CD4-positive, alpha-beta memory T cell (primary cell): Measurements from ENCODE around the gene TCAP. TPM values are rescaled to one million over a fixed set of nuclear protein-coding genes. Genes with fewer than 3 reads are reported as not detected.

ENCODE experiments used
- CTCF ChIA-PET: fragments of 350-600 bp; sonication (Branson Sonifier 250); formaldehyde crosslinking; loops from one replicate; lab custom pipeline; 2021; ENCODE audit warnings: inconsistent platforms; ENCODE audit not compliant: partially characterized antibody; lab: Charles Lee
- POLR2A ChIA-PET: fragments of 350-600 bp; sonication (Branson Sonifier 250); formaldehyde crosslinking; loops from one replicate; lab custom pipeline; 2021; ENCODE audit not compliant: partially characterized antibody; lab: Charles Lee
- DNase-seq, 5 donors: peaks; one replicate each; pipeline versions ENCODE4 v3.0.0 to v3.0.0-alpha.2; 2020 to 2022; ENCODE audit warnings: mixed read lengths in 1 of 5
- H3K27ac ChIP-seq: one replicate; pipeline ENCODE4 v1.7.0; 2013; ENCODE audit warnings: low read depth, low read length
- H3K27me3 ChIP-seq: 2 replicates; pipeline ENCODE4 v1.7.0; 2013; ENCODE audit warnings: mild to moderate bottlenecking, low read length, moderate library complexity; ENCODE audit not compliant: insufficient read depth
- H3K36me3 ChIP-seq: 2 replicates; pipeline ENCODE4 v1.7.0; 2013; ENCODE audit warnings: mild to moderate bottlenecking, low read length, moderate library complexity; ENCODE audit not compliant: insufficient read depth
- H3K4me1 ChIP-seq: 2 replicates; pipeline ENCODE4 v1.7.0; 2013; ENCODE audit warnings: mild to moderate bottlenecking, low read length, moderate library complexity; ENCODE audit not compliant: insufficient read depth
- H3K4me3 ChIP-seq, 2 donors: one replicate each; pipeline ENCODE4 v1.7.0; 2013; ENCODE audit warnings: low read length in 2 of 2, mild to moderate bottlenecking in 1 of 2
- H3K9me3 ChIP-seq, 2 donors: one replicate each; pipeline ENCODE4 v1.7.0; 2013; ENCODE audit warnings: low read length in 2 of 2, control low read depth in 1 of 2; ENCODE audit not compliant: control insufficient read depth in 1 of 2
- H3K27ac Mint-ChIP-seq, 7 donors: one replicate each; pipeline ENCODE4 v1.8.0; 2020 to 2021; ENCODE audit warnings: mixed read lengths in 7 of 7, mild to moderate bottlenecking in 6 of 7, inconsistent platforms in 3 of 7, moderate library complexity in 3 of 7
- H3K27me3 Mint-ChIP-seq, 2 donors: one replicate each; pipeline ENCODE4 v1.8.0; 2020 to 2021; ENCODE audit warnings: mixed read lengths in 2 of 2
- H3K36me3 Mint-ChIP-seq, 2 donors: one replicate each; pipeline ENCODE4 v1.8.0; 2020 to 2021; ENCODE audit warnings: mixed read lengths in 2 of 2, inconsistent platforms in 1 of 2, mild to moderate bottlenecking in 1 of 2
- H3K4me1 Mint-ChIP-seq, 4 donors: one replicate each; pipeline ENCODE4 v1.8.0; 2020 to 2021; ENCODE audit warnings: mixed read lengths in 4 of 4, mild to moderate bottlenecking in 1 of 4
- H3K4me3 Mint-ChIP-seq, 8 donors: one replicate each; pipeline ENCODE4 v1.8.0; 2020 to 2021; ENCODE audit warnings: mixed read lengths in 8 of 8, mild to moderate bottlenecking in 7 of 8, moderate library complexity in 6 of 8, inconsistent platforms in 3 of 8
- H3K9me3 Mint-ChIP-seq, 8 donors: one replicate each; pipeline ENCODE4 v1.8.0; 2020 to 2021; ENCODE audit warnings: mixed read lengths in 8 of 8, mild to moderate bottlenecking in 5 of 8, inconsistent platforms in 3 of 8, moderate library complexity in 1 of 8
- intact Hi-C: fragments of 100-400 bp; cut with micrococcal nuclease; formaldehyde crosslinking; loops from one replicate; pipeline ENCODE4 v1.15.1; 2023
- polyA plus RNA-seq, 2 donors: library from polyadenylated mRNA; unstranded; fragments of 300-500 nt; fragmentation: Illumina TruSeq; gene quantifications; one replicate each; pipeline ENCODE4 v1.2.3, GENCODE V29; 2021
- total RNA-seq, 2 experiments: library from RNA; stranded (reverse); gene quantifications; one replicate each; pipeline ENCODE4 v1.2.3, GENCODE V29; 2021

TCAP gene
- total and polyA plus RNA-seq, 4 experiments from 2014 or later = 0.14 to 6.3 (median 5.9) TPM; not detected in 1

DNA sequence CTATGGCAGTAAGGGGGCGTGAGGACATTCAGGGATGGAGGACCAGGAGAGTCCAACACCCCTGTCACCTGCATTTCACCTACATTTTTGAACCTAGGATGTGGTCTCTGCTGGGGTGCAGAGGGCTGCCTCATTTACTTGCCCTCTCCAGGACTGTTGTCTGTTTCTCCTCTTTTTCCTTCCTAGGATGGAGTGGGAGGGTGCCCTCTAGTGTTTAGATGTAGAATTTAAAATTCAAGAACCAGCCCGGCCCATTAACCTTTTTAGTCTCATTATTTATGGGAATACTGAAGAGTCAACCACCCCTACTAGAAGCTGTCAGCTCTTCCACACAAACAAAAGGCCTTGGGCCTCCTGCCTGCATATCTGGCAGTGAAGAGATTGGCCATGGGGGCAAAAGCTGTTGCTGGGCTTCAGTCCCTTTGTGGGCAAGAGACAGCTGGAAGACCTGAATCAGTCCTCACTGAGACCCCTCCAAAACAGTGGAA lies 30.7 kb upstream of the TCAP start:
- H3K4me3 Mint-ChIP-seq = peak overlapping the region in 2 of 8 donors; percentile 1 to 9
- no peak overlapping the region for H3K27ac ChIP-seq
- no peaks in the 10 kb centered on the region for H3K36me3 ChIP-seq
- H3K4me1 ChIP-seq = peaks cover 36% of the 10 kb centered on the region
- H3K27ac Mint-ChIP-seq = peak overlapping the region; percentile 38 to 66 (median 44)
- H3K4me3 ChIP-seq = no peak overlapping the region
- intact Hi-C loops = no loop called here
- H3K27me3 Mint-ChIP-seq = peaks cover 3 to 11% of the 10 kb centered on the region in 2 donors
- H3K4me1 Mint-ChIP-seq = peaks cover 21 to 37% (median 31%) of the 10 kb centered on the region in 4 donors
- no peaks in the 10 kb centered on the region for H3K9me3 Mint-ChIP-seq
- DNase-seq = peak; percentile 37 to 58 (median 47)
- peaks cover 0 to 7% of the 10 kb centered on the region in 2 donors for H3K36me3 Mint-ChIP-seq
- ChIA-PET POLR2A (interaction anchor here (0.9 to 1.6 kb wide), 6 partner anchors 11 to 173 kb away, joined by 3 to 6 read pairs (median 4); partner anchors contain the start of genes CDK12 and PGAP3), CTCF (interaction anchor here (0.5 to 6.4 kb wide), 18 partner anchors 10 to 307 kb away, joined by 3 to 114 read pairs (median 6); partner anchors contain the start of genes MIEN1, PGAP3 and PPP1R1B)
- H3K27me3 ChIP-seq = no peaks in the 10 kb centered on the region
- no peaks in the 10 kb centered on the region for H3K9me3 ChIP-seq

DNA sequence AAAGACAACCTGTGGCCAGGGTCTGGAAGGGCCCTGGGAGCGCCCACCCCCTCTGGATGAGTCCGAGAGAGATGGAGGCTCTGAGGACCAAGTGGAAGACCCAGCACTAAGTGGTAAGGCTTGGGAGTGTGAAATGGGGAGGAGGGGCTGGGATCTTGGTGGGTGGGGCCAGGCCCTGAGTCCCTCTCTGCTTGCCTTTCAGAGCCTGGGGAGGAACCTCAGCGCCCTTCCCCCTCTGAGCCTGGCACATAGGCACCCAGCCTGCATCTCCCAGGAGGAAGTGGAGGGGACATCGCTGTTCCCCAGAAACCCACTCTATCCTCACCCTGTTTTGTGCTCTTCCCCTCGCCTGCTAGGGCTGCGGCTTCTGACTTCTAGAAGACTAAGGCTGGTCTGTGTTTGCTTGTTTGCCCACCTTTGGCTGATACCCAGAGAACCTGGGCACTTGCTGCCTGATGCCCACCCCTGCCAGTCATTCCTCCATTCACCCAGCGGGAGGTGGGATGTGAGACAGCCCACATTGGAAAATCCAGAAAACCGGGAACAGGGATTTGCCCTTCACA lies 29.5 kb upstream of the TCAP start:
- Mint-ChIP-seq H3K4me3 (peak overlapping the region in 7 of 8 donors; percentile 20 to 96 (median 47)), H3K4me1 (peaks cover 29 to 47% (median 41%) of the 10 kb centered on the region in 4 donors), H3K36me3 (peaks cover 0 to 7% of the 10 kb centered on the region in 2 donors), H3K27ac (peak overlapping the region; percentile 29 to 98 (median 95)), H3K9me3 (no peaks in the 10 kb centered on the region), H3K27me3 (peaks cover 3 to 9% of the 10 kb centered on the region in 2 donors)
- Histone ChIP-seq H3K4me3 (no peak overlapping the region), H3K36me3 (no peaks in the 10 kb centered on the region), H3K27me3 (no peaks in the 10 kb centered on the region), H3K4me1 (peaks cover 47% of the 10 kb centered on the region), H3K9me3 (no peaks in the 10 kb centered on the region), H3K27ac (peak overlapping the region; percentile 97)
- CTCF ChIA-PET = interaction anchor here (1.1 to 6.9 kb wide), 10 partner anchors 8 to 96 kb away, joined by 3 to 114 read pairs (median 8); partner anchors contain the start of genes MIEN1, PGAP3 and PPP1R1B
- peak in 1 of 5 donors; percentile 34 for DNase-seq
- POLR2A ChIA-PET = interaction anchor here (1.3 to 1.6 kb wide), 4 partner anchors 12 to 129 kb away, joined by 3 to 6 read pairs (median 4); partner anchors contain the start of gene MIEN1
- intact Hi-C loops = loop anchor here (5.0 kb wide), 3 partner anchors 52 to 347 kb away; partner anchors contain the start of genes IKZF3, PGAP3 and PSMD3

DNA sequence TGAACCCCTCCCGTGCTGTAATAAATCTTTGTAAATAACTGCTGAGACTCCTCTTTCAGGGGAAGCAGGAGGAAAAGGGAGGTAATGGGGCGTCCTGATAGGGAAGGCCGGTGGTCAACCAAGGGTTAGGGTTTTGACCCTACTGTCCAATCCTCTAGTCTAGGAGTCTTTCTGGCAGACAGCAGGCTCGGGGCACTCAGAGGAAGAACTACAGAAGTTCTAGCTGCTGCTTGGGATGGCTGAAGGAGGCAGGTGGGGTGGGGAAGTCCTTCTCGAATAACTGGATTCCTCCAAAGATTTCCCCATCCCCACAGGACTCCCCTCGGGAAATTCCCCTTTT lies 28.6 kb upstream of the TCAP start:
- DNase-seq = no peak
- Mint-ChIP-seq H3K27me3 (peaks cover 1 to 6% of the 10 kb centered on the region in 2 donors), H3K36me3 (peaks cover 0 to 9% of the 10 kb centered on the region in 2 donors), H3K4me1 (peaks cover 31 to 56% (median 44%) of the 10 kb centered on the region in 4 donors), H3K9me3 (no peaks in the 10 kb centered on the region), H3K4me3 (peak overlapping the region; percentile 92 to 98 (median 96)), H3K27ac (peak overlapping the region; percentile 84 to 98 (median 95))
- CTCF ChIA-PET = interaction anchor here (0.6 to 6.9 kb wide), 3 partner anchors 16 to 89 kb away, joined by 3 to 67 read pairs (median 53); no protein-coding TSS in a partner anchor
- Histone ChIP-seq H3K4me3 (peak overlapping the region; percentile 42 to 86), H3K27ac (peak overlapping the region; percentile 97), H3K4me1 (peaks cover 55% of the 10 kb centered on the region), H3K9me3 (no peaks in the 10 kb centered on the region), H3K36me3 (no peaks in the 10 kb centered on the region), H3K27me3 (no peaks in the 10 kb centered on the region)
- intact Hi-C loops = loop anchor here (5.0 kb wide), 3 partner anchors 51 to 346 kb away; partner anchors contain the start of genes IKZF3, PGAP3 and PSMD3
- POLR2A ChIA-PET = interaction anchor here (1.0 to 1.3 kb wide), 4 partner anchors 18 to 128 kb away, joined by 3 to 4 read pairs (median 3); partner anchors contain the start of gene MIEN1

GRCh38 chr17:39636927-39637736 lies 28.0 kb upstream of the TCAP start, which contains the start of gene STARD3:
STARD3 (plus strand) TSS chr17:39637144; CDS start chr17:39653532, 16,388 bp downstream.
- Histone ChIP-seq H3K4me3 (peak within 1 kb of the TSS; percentile 86 to 88), H3K36me3 (no peaks in the 10 kb centered on the region), H3K9me3 (no peaks in the 10 kb centered on the region), H3K27me3 (no peaks in the 10 kb centered on the region), H3K4me1 (peaks cover 61% of the 10 kb centered on the region), H3K27ac (peak within 1 kb of the TSS; percentile 97)
- Mint-ChIP-seq H3K9me3 (no peaks in the 10 kb centered on the region), H3K27ac (peak within 1 kb of the TSS; percentile 84 to 98 (median 96)), H3K4me3 (peak within 1 kb of the TSS; percentile 92 to 98 (median 96)), H3K27me3 (peaks cover 0 to 1% of the 10 kb centered on the region in 2 donors), H3K36me3 (peaks cover 0 to 9% of the 10 kb centered on the region in 2 donors), H3K4me1 (peaks cover 33 to 62% (median 49%) of the 10 kb centered on the region in 4 donors)
- CTCF ChIA-PET = interaction anchor here (0.7 to 6.9 kb wide), 7 partner anchors 11 to 116 kb away, joined by 3 to 67 read pairs (median 5); partner anchors contain the start of gene PNMT
- peak; percentile 85 to 92 (median 87) for DNase-seq
- POLR2A ChIA-PET = interaction anchor here (0.9 to 1.6 kb wide), 16 partner anchors 9 to 127 kb away, joined by 3 to 12 read pairs (median 3); partner anchors contain the start of genes MIEN1, PGAP3 and PNMT
- intact Hi-C loops = loop anchor here (1.0 to 5.0 kb wide), 7 partner anchors 15 to 345 kb away; partner anchors contain the start of genes IKZF3, LRRC3C, MIEN1 and ORMDL3

DNA sequence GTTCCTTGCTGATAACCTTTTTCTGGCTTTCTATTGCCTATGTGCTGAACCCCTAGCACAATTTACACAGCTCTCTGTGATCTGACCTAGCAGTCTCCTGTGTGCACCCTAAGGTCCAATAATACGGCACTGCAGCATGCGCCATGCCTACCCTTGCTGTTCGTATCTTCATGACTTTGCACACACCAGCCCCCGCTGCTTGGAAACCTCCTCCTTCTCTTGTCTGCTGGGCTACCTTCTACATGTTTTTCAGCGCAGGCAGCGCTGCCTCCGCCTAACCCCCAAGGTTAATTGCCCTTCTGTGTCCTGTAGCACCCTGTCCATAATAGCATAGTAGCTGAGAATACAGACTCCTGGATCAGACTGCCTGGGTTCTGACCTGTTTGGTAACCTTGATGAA lies 26.8 kb upstream of the TCAP start:
- peak overlapping the region; percentile 86 to 88 for H3K4me3 ChIP-seq

DNA sequence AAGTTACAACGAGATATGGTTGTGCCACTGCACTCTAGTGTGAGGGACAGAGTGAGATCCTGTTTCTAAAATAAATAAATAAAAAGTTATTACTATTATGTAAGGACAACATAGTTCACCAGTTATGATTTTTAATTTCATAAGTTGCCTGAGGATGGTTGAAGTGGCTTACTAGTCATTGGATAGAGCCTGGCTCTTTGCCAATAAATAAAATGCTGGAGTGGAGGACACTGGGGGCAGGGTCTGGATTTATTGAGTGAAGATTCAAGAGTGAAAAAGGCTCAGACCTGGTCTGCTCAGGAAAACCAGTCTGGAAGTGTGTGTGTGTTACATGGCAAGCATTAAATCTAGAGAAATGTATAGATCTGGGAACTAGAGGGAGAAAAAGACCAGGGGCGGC lies 26.1 kb upstream of the TCAP start:
- H3K4me1 Mint-ChIP-seq = peaks cover 43 to 79% (median 64%) of the 10 kb centered on the region in 4 donors

More for the DNA sequence above, 26.8 kb upstream of the TCAP start:
- H3K36me3 Mint-ChIP-seq = peaks cover 0 to 17% of the 10 kb centered on the region in 2 donors
- peaks cover 73% of the 10 kb centered on the region for H3K4me1 ChIP-seq
- no peaks in the 10 kb centered on the region for H3K27me3 ChIP-seq
- H3K27me3 Mint-ChIP-seq = no peaks in the 10 kb centered on the region
- H3K36me3 ChIP-seq = no peaks in the 10 kb centered on the region
- H3K4me1 Mint-ChIP-seq = peaks cover 38 to 74% (median 59%) of the 10 kb centered on the region in 4 donors
- no peak for DNase-seq
- H3K27ac ChIP-seq = peak overlapping the region; percentile 97
- H3K27ac Mint-ChIP-seq = peak overlapping the region; percentile 84 to 98 (median 96)
- intact Hi-C loops = loop anchor here (5.0 kb wide), 3 partner anchors 49 to 344 kb away; partner anchors contain the start of genes IKZF3, PGAP3 and PSMD3
- ChIA-PET POLR2A (interaction anchor here (0.9 to 1.6 kb wide), 10 partner anchors 10 to 92 kb away, joined by 3 to 12 read pairs (median 4); partner anchors contain the start of genes MIEN1, PGAP3 and PNMT), CTCF (interaction anchor here (0.8 to 6.9 kb wide), 9 partner anchors 9 to 115 kb away, joined by 3 to 67 read pairs (median 5); partner anchors contain the start of gene PNMT)
- peak overlapping the region; percentile 92 to 98 (median 96) for H3K4me3 Mint-ChIP-seq
- H3K9me3 ChIP-seq = no peaks in the 10 kb centered on the region
- no peaks in the 10 kb centered on the region for H3K9me3 Mint-ChIP-seq

More for the DNA sequence above, 26.1 kb upstream of the TCAP start:
- POLR2A ChIA-PET = interaction anchor here (1.0 to 1.5 kb wide), 3 partner anchors 14 to 115 kb away, joined by 3 read pairs; no protein-coding TSS in a partner anchor
- CTCF ChIA-PET = interaction anchor here (1.1 to 6.9 kb wide), 6 partner anchors 10 to 114 kb away, joined by 3 to 67 read pairs (median 5); partner anchors contain the start of gene PNMT
- Histone ChIP-seq H3K4me3 (no peak overlapping the region), H3K36me3 (no peaks in the 10 kb centered on the region), H3K4me1 (peaks cover 80% of the 10 kb centered on the region), H3K27me3 (no peaks in the 10 kb centered on the region), H3K27ac (no peak overlapping the region), H3K9me3 (no peaks in the 10 kb centered on the region)
- Mint-ChIP-seq H3K27ac (peak overlapping the region in 6 of 7 donors; percentile 4 to 97 (median 32)), H3K9me3 (no peaks in the 10 kb centered on the region), H3K27me3 (no peaks in the 10 kb centered on the region), H3K4me3 (peak overlapping the region in 7 of 8 donors; percentile 9 to 97 (median 57)), H3K36me3 (peaks cover 0 to 17% of the 10 kb centered on the region in 2 donors)
- no peak for DNase-seq
- intact Hi-C loops = loop anchor here (5.0 kb wide), 3 partner anchors 48 to 343 kb away; partner anchors contain the start of genes IKZF3, PGAP3 and PSMD3
